Left lung (tissue), 10 donors: ENCODE results near the gene REM1. TPM values are rescaled to one million over a fixed set of nuclear protein-coding genes. Genes with fewer than 3 reads are reported as not detected.
"Not testable (repeated sequence)": the region's sequence is repeated elsewhere in the genome, so short reads cannot be mapped to it uniquely, and the experiment has no call there.

ENCODE experiments used
- ATAC-seq: fragments of 200-7000 bp; cut with Tn5 transposase; one replicate; pipeline ENCODE4 v1.9.1; 2020; ENCODE audit warnings: moderate library complexity
- DNase-seq, 4 donors: peaks; one replicate each; pipeline ENCODE4 v3.0.0-alpha.2; 2013 to 2020
- H3K27ac ChIP-seq, 2 donors: fragments of 200-600 bp; sonication (generic) in 1 of 2; one replicate each; pipeline versions ENCODE4 v1.5.0 to v1.8.0; 2020 to 2021
- H3K27me3 ChIP-seq, 2 donors: fragments of 200-600 bp; sonication (generic) in 1 of 2; one replicate each; pipeline versions ENCODE4 v1.5.0 to v1.8.0; 2020 to 2021
- H3K36me3 ChIP-seq, 2 donors: fragments of 200-600 bp; sonication (generic) in 1 of 2; one replicate each; pipeline versions ENCODE4 v1.5.0 to v1.8.0; 2020 to 2021
- H3K4me1 ChIP-seq, 2 donors: fragments of 200-600 bp; one replicate each; pipeline ENCODE4 v1.8.0; 2021
- H3K4me3 ChIP-seq, 2 donors: fragments of 200-600 bp; sonication (generic) in 1 of 2; one replicate each; pipeline versions ENCODE4 v1.5.0 to v1.8.0; 2020 to 2021; ENCODE audit warnings: mild to moderate bottlenecking in 1 of 2
- H3K9me3 ChIP-seq, 2 donors: fragments of 200-600 bp; sonication (generic) in 1 of 2; one replicate each; pipeline versions ENCODE4 v1.5.0 to v1.8.0; 2020 to 2021
- CTCF ChIP-seq, 2 donors: fragments of 200-600 bp; sonication (generic) in 1 of 2; IDR thresholded peaks; one replicate each; pipeline versions ENCODE4 v1.5.0 to v1.8.0; 2021; ENCODE audit warnings: antibody characterized with exemption in 2 of 2
- intact Hi-C, 2 donors: fragments of 100-400 bp; cut with DNase I; formaldehyde crosslinking; loops; one replicate each; pipeline versions ENCODE4 v1.11.2 to v1.14.2; 2022
- polyA plus RNA-seq, 6 donors: library from polyadenylated mRNA; unstranded; fragments of 120-200 nt; gene quantifications; one replicate each; pipeline ENCODE4 v1.2.1, GENCODE V29; 2013; ENCODE audit not compliant: insufficient read length in 6 of 6
- total RNA-seq, 2 donors: library from RNA; stranded (reverse); fragmentation: NEBNext Ultra II Directional; extraction: Animal tissue kit (Norgen Biotek cat#: 25700); gene quantifications; one replicate each; pipeline ENCODE4 v1.2.1, GENCODE V29; 2021
- donor health status: DM: no; HTN: yes; CAD: no.
- donor health status: DM: no; HTN: no; CAD: no.

The REM1 gene
- total and polyA plus RNA-seq, 8 donors, result 2.0 to 9.9 (median 7.3) TPM

- no peaks in the 10 kb centered on the region for H3K27me3 ChIP-seq
- H3K36me3 ChIP-seq, result peaks cover 0 to 26% of the 10 kb centered on the region in 2 donors
- peak overlapping the region in 1 of 2 donors; percentile 88 for H3K27ac ChIP-seq
- H3K4me3 ChIP-seq, result peak overlapping the region in 1 of 2 donors; percentile 87
- intact Hi-C loops, result no loop called here
- peaks cover 23 to 66% of the 10 kb centered on the region in 2 donors for H3K4me1 ChIP-seq
- no peak for TF ChIP-seq CTCF (IDR thresholded peaks at IDR 0.05)
- DNase-seq (no peak), ATAC-seq (no peak)
- no peaks in the 10 kb centered on the region for H3K9me3 ChIP-seq
Measured at GRCh38 chr20:31516166-31516565, 41.1 kb downstream of the REM1 start.

- intact Hi-C loops, result no loop called here
- Histone ChIP-seq H3K27ac (peak overlapping the region in 1 of 2 donors; percentile 88), H3K9me3 (no peaks in the 10 kb centered on the region)
Measured at GRCh38 chr20:31516651-31517050, 41.6 kb downstream of the REM1 start.

DNA sequence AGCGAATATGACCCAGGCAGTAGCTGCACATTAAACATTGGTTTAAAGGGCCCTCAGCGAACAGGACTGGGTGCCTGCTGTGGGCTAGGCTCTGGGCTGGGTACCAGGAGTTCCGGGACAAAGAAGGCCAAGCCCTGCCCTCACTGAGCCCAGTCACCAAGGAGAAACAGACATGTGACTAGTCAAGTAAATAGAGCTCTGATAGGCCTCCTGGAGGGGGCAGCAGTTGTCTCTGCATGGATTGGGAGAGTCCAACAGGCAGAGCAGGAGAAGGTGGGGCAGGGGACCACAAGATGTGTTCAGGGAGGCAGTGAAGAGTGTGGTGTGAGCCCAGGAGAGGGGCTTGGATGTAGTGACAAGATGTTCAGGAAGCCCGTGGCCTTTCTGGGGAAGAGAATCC, 42.3 kb downstream of the REM1 start:
- Histone ChIP-seq H3K9me3 (no peaks in the 10 kb centered on the region), H3K4me3 (peak overlapping the region in 1 of 2 donors; percentile 87), H3K4me1 (peaks cover 23 to 78% of the 10 kb centered on the region in 2 donors), H3K27ac (peak overlapping the region in 1 of 2 donors; percentile 88), H3K27me3 (no peaks in the 10 kb centered on the region), H3K36me3 (peaks cover 0 to 35% of the 10 kb centered on the region in 2 donors)
- peak; percentile 26 for ATAC-seq
- peak in 1 of 4 donors; percentile 57 for DNase-seq
- intact Hi-C loops, result no loop called here
- TF ChIP-seq CTCF (IDR thresholded peaks at IDR 0.05), result no peak

More at GRCh38 chr20:31516651-31517050, 41.6 kb downstream of the REM1 start:
- peak overlapping the region in 1 of 2 donors; percentile 87 for H3K4me3 ChIP-seq
- peaks cover 23 to 71% of the 10 kb centered on the region in 2 donors for H3K4me1 ChIP-seq
- no peaks in the 10 kb centered on the region for H3K27me3 ChIP-seq
- ATAC-seq (no peak), DNase-seq (no peak)
- TF ChIP-seq CTCF (IDR thresholded peaks at IDR 0.05), result no peak
- H3K36me3 ChIP-seq, result peaks cover 0 to 29% of the 10 kb centered on the region in 2 donors

DNA sequence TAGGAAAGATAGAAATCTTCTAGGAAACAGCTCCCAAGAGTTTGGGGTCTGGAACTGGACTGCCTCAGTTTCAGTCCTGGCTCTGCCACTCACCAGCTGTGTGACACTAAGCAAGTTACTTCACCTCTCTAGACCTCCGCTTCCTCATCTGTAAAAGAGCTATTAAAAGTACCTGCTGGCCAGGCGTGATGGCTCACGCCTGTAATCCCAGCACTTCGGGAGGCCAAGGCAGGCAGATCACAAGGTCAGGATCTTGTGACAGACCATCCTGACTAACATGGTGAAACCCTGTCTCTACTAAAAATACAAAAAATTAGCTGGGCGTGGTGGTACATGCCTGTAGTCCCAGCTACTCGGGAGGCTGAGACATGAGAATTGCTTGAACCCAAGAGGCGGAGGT, 46.2 kb downstream of the REM1 start:
- peak overlapping the region in 1 of 2 donors; percentile 88 for H3K27ac ChIP-seq
- ATAC-seq, DNase-seq, H3K9me3 ChIP-seq, H3K27me3 ChIP-seq, H3K4me3 ChIP-seq, intact Hi-C loops: not testable (repeated sequence)
- H3K36me3 ChIP-seq, result peaks cover 0 to 53% of the 10 kb centered on the region in 2 donors
- peaks cover 20 to 92% of the 10 kb centered on the region in 2 donors for H3K4me1 ChIP-seq

DNA sequence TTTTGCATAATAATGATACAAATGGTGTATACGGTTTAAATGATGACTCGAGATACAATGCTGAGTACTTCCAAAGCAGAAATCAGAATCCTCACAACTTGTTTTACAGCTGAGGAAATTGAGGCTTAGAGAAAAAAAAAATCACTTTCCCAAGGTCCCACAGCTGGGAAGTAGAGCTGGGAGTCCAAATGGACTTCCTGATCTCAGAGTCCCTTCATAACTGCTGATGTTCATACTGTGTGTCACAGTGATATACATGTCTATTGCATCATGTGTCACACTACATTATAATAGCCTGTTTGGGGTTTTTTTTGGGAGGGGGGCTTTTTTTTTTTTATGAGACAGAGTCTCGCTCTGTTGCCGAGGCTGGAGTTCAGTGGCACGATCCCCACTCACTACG, 47.6 kb downstream of the REM1 start:
- intact Hi-C loops, result no loop called here
- no peak for TF ChIP-seq CTCF (IDR thresholded peaks at IDR 0.05)
- Histone ChIP-seq H3K9me3 (no peaks in the 10 kb centered on the region), H3K4me1 (peaks cover 8 to 77% of the 10 kb centered on the region in 2 donors), H3K36me3 (peaks cover 0 to 61% of the 10 kb centered on the region in 2 donors), H3K27me3 (no peaks in the 10 kb centered on the region), H3K4me3 (no peak overlapping the region), H3K27ac (peak overlapping the region in 1 of 2 donors; percentile 88)
- ATAC-seq (peak; percentile 47), DNase-seq (no peak)
